ENCODE measurements around the gene MRPS15.
A peak's percentile ranks its signal among the peaks of the same experiment; 100 is the strongest.

The MRPS15 gene

GRCh38 chr1:36476945-36477344 lies 12.8 kb upstream of the MRPS15 start:
- no peak for DNase-seq
- H2BK15ac ChIP-seq (replicated peaks; ENCODE audit: low read depth), result no peak overlapping the region
- no CpG with 5 or more reads among the region's 5 CpGs for WGBS (ENCODE audit: extremely low coverage, insufficient coverage, low lambda C conversion rate)

GRCh38 chr1:36475910-36476604 lies 11.9 kb upstream of the MRPS15 start:
- WGBS (ENCODE audit: extremely low coverage, insufficient coverage, low lambda C conversion rate), result no CpG with 5 or more reads among the region's 7 CpGs
- Histone ChIP-seq H3K79me2 (ENCODE audit: control insufficient read depth, insufficient read depth, low read length) (no peaks in the 10 kb centered on the region), H3K18ac (ENCODE audit: low read length) (no peak overlapping the region), H3K27me3 (ENCODE audit: insufficient read depth, low read length, poor library complexity) (no peaks in the 10 kb centered on the region), H2BK15ac (replicated peaks; ENCODE audit: low read depth) (no peak overlapping the region), H3K56ac (ENCODE audit: low read length) (no peak overlapping the region), H4K5ac (ENCODE audit: low read length) (no peak overlapping the region), H3K27ac (ENCODE audit: low read depth, low read length) (no peak overlapping the region), H3K4me1 (ENCODE audit: control insufficient read depth, low read depth, low read length) (no peaks in the 10 kb centered on the region), H2BK5ac (ENCODE audit: low read length) (no peak overlapping the region), H3K4me3 (ENCODE audit: low read length) (no peak overlapping the region), H3K9ac (ENCODE audit: low read length) (no peak overlapping the region), H3K4me2 (ENCODE audit: low read length) (no peak overlapping the region), H3K23ac (ENCODE audit: low read length) (no peak overlapping the region), H3K79me1 (ENCODE audit: low read length) (no peaks in the 10 kb centered on the region), H3K4ac (ENCODE audit: low read depth, low read length) (no peak overlapping the region), H4K8ac (ENCODE audit: low read depth, low read length) (no peak overlapping the region), H2AK5ac (ENCODE audit: low read length) (no peak overlapping the region), H3K36me3 (ENCODE audit: control insufficient read depth, insufficient read depth, low read length) (no peaks in the 10 kb centered on the region), H2BK120ac (ENCODE audit: low read depth, low read length) (no peak overlapping the region)
- no peak for DNase-seq

More at GRCh38 chr1:36476945-36477344, 12.8 kb upstream of the MRPS15 start:
- Histone ChIP-seq H3K18ac (ENCODE audit: low read length) (no peak overlapping the region), H3K9ac (ENCODE audit: low read length) (no peak overlapping the region), H3K4ac (ENCODE audit: low read depth, low read length) (no peak overlapping the region), H4K5ac (ENCODE audit: low read length) (no peak overlapping the region), H3K23ac (ENCODE audit: low read length) (no peak overlapping the region), H3K27me3 (ENCODE audit: insufficient read depth, low read length, poor library complexity) (no peaks in the 10 kb centered on the region), H3K56ac (ENCODE audit: low read length) (no peak overlapping the region), H2BK5ac (ENCODE audit: low read length) (no peak overlapping the region), H4K8ac (ENCODE audit: low read depth, low read length) (no peak overlapping the region), H3K4me1 (ENCODE audit: control insufficient read depth, low read depth, low read length) (peaks cover 7% of the 10 kb centered on the region), H2BK120ac (ENCODE audit: low read depth, low read length) (no peak overlapping the region), H3K36me3 (ENCODE audit: control insufficient read depth, insufficient read depth, low read length) (no peaks in the 10 kb centered on the region), H3K79me2 (ENCODE audit: control insufficient read depth, insufficient read depth, low read length) (no peaks in the 10 kb centered on the region), H3K4me3 (ENCODE audit: low read length) (no peak overlapping the region), H2AK5ac (ENCODE audit: low read length) (no peak overlapping the region), H3K4me2 (ENCODE audit: low read length) (no peak overlapping the region), H3K79me1 (ENCODE audit: low read length) (no peaks in the 10 kb centered on the region), H3K27ac (ENCODE audit: low read depth, low read length) (no peak overlapping the region)

- Histone ChIP-seq H3K4ac (ENCODE audit: low read depth, low read length) (no peak overlapping the region), H3K23ac (ENCODE audit: low read length) (no peak overlapping the region), H3K4me1 (ENCODE audit: control insufficient read depth, low read depth, low read length) (no peaks in the 10 kb centered on the region), H2BK5ac (ENCODE audit: low read length) (no peak overlapping the region), H3K79me1 (ENCODE audit: low read length) (no peaks in the 10 kb centered on the region), H4K5ac (ENCODE audit: low read length) (no peak overlapping the region), H4K8ac (ENCODE audit: low read depth, low read length) (no peak overlapping the region), H3K4me2 (ENCODE audit: low read length) (no peak overlapping the region), H3K4me3 (ENCODE audit: low read length) (no peak overlapping the region), H2AK5ac (ENCODE audit: low read length) (no peak overlapping the region), H3K36me3 (ENCODE audit: control insufficient read depth, insufficient read depth, low read length) (no peaks in the 10 kb centered on the region), H3K56ac (ENCODE audit: low read length) (no peak overlapping the region), H2BK15ac (replicated peaks; ENCODE audit: low read depth) (no peak overlapping the region), H3K79me2 (ENCODE audit: control insufficient read depth, insufficient read depth, low read length) (no peaks in the 10 kb centered on the region), H3K27me3 (ENCODE audit: insufficient read depth, low read length, poor library complexity) (no peaks in the 10 kb centered on the region), H3K9ac (ENCODE audit: low read length) (no peak overlapping the region), H3K18ac (ENCODE audit: low read length) (no peak overlapping the region), H3K27ac (ENCODE audit: low read depth, low read length) (no peak overlapping the region), H2BK120ac (ENCODE audit: low read depth, low read length) (no peak overlapping the region)
- no peak for DNase-seq
- WGBS (ENCODE audit: extremely low coverage, insufficient coverage, low lambda C conversion rate), result no CpG with 5 or more reads among the region's 9 CpGs
Observed at GRCh38 chr1:36475341-36475740, 11.2 kb upstream of the MRPS15 start.

GRCh38 chr1:36472656-36473055 lies 8.5 kb upstream of the MRPS15 start:
- Histone ChIP-seq H3K23ac (ENCODE audit: low read length) (no peak overlapping the region), H3K4ac (ENCODE audit: low read depth, low read length) (no peak overlapping the region), H2AK5ac (ENCODE audit: low read length) (no peak overlapping the region), H3K56ac (ENCODE audit: low read length) (no peak overlapping the region), H4K5ac (ENCODE audit: low read length) (no peak overlapping the region), H3K79me1 (ENCODE audit: low read length) (no peaks in the 10 kb centered on the region), H2BK5ac (ENCODE audit: low read length) (no peak overlapping the region), H3K18ac (ENCODE audit: low read length) (no peak overlapping the region), H3K4me2 (ENCODE audit: low read length) (no peak overlapping the region), H3K4me1 (ENCODE audit: control insufficient read depth, low read depth, low read length) (no peaks in the 10 kb centered on the region), H2BK120ac (ENCODE audit: low read depth, low read length) (no peak overlapping the region), H3K27me3 (ENCODE audit: insufficient read depth, low read length, poor library complexity) (no peaks in the 10 kb centered on the region), H3K27ac (ENCODE audit: low read depth, low read length) (no peak overlapping the region), H3K9ac (ENCODE audit: low read length) (no peak overlapping the region), H3K79me2 (ENCODE audit: control insufficient read depth, insufficient read depth, low read length) (no peaks in the 10 kb centered on the region), H2BK15ac (replicated peaks; ENCODE audit: low read depth) (no peak overlapping the region), H3K4me3 (ENCODE audit: low read length) (no peak overlapping the region), H4K8ac (ENCODE audit: low read depth, low read length) (no peak overlapping the region), H3K36me3 (ENCODE audit: control insufficient read depth, insufficient read depth, low read length) (no peaks in the 10 kb centered on the region)
- no peak for DNase-seq
- no CpG with 5 or more reads among the region's 6 CpGs for WGBS (ENCODE audit: extremely low coverage, insufficient coverage, low lambda C conversion rate)

GRCh38 chr1:36471830-36472641 lies 7.9 kb upstream of the MRPS15 start:
- H3K4me1 ChIP-seq (ENCODE audit: control insufficient read depth, low read depth, low read length), result no peaks in the 10 kb centered on the region
- H3K79me1 ChIP-seq (ENCODE audit: low read length), result no peaks in the 10 kb centered on the region
- H2BK120ac ChIP-seq (ENCODE audit: low read depth, low read length), result no peak overlapping the region
- no peak overlapping the region for H3K18ac ChIP-seq (ENCODE audit: low read length)
- DNase-seq, result no peak
- H3K56ac ChIP-seq (ENCODE audit: low read length), result peak overlapping the region; percentile 25
- H3K23ac ChIP-seq (ENCODE audit: low read length), result no peak overlapping the region
- WGBS (ENCODE audit: extremely low coverage, insufficient coverage, low lambda C conversion rate), result no CpG with 5 or more reads among the region's 22 CpGs
- no peak overlapping the region for H2BK5ac ChIP-seq (ENCODE audit: low read length)
- no peak overlapping the region for H3K9ac ChIP-seq (ENCODE audit: low read length)
- H3K36me3 ChIP-seq (ENCODE audit: control insufficient read depth, insufficient read depth, low read length), result no peaks in the 10 kb centered on the region
- no peak overlapping the region for H3K27ac ChIP-seq (ENCODE audit: low read depth, low read length)
- no peak overlapping the region for H4K8ac ChIP-seq (ENCODE audit: low read depth, low read length)
- H2AK5ac ChIP-seq (ENCODE audit: low read length), result no peak overlapping the region
- no peak overlapping the region for H3K4me2 ChIP-seq (ENCODE audit: low read length)
- no peak overlapping the region for H2BK15ac ChIP-seq (replicated peaks; ENCODE audit: low read depth)
- H3K4ac ChIP-seq (ENCODE audit: low read depth, low read length), result no peak overlapping the region
- H4K5ac ChIP-seq (ENCODE audit: low read length), result no peak overlapping the region
- no peaks in the 10 kb centered on the region for H3K79me2 ChIP-seq (ENCODE audit: control insufficient read depth, insufficient read depth, low read length)
- H3K27me3 ChIP-seq (ENCODE audit: insufficient read depth, low read length, poor library complexity), result no peaks in the 10 kb centered on the region
- no peak overlapping the region for H3K4me3 ChIP-seq (ENCODE audit: low read length)

Data from mesendoderm (in vitro differentiated cells).